IPS DF 4.7 (cell line): ENCODE measurements around the gene HYCC2.
"Not testable (repeated sequence)": the region's sequence is repeated elsewhere in the genome, so short reads cannot be mapped to it uniquely, and the experiment has no call there.

ENCODE experiments used
- DNase-seq: peaks from one replicate; pipeline ENCODE4 v3.0.0-alpha.2; 2013; ENCODE audit warnings: low spot score; ENCODE audit errors: extremely low read depth

Gene HYCC2

DNA sequence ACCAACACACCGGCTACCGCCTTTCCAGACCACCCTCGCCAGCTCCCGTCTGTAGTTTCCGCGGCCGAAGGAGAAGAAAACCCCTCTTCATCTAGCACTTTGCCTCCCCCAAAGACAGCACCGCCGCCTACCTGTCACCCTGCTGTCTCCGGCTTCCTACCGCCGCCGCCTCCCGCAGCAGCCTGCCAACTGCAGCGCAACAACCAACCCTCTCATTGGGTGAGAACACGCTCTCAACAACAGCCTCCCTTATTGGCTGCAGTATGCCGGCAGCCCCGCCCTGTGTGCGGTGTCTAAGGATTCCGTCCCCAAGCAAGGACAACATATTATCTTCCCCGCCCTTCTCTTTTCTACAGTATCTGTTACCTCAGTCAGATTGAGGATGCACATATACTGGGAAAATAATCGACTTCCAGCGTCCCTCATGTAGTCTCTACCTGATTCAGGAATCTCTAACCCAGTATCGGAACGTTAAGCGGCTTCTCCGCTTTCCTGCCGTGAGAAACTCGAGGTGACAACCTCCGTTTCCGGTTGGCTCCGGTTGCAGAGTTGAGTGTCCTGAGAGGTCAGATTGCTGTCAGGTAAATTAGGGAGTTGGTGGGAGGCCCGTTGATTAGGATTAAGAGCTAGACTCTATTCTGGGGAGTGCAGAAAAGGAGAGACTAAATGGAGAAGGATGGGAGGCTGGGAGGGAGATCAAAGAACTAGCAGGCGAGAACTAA is at the start of gene HYCC2, which contains the start of gene NDUFB3:
Gene HYCC2 (minus strand): TSS at position 193 of the 722 bp plus-strand sequence. CDS start 47,662 bp downstream, outside the sequence.
Gene NDUFB3 (plus strand): TSS at position 523 of the 722 bp plus-strand sequence. CDS start 6,882 bp downstream, outside the sequence.
- DNase-seq = peak; percentile 78

DNA sequence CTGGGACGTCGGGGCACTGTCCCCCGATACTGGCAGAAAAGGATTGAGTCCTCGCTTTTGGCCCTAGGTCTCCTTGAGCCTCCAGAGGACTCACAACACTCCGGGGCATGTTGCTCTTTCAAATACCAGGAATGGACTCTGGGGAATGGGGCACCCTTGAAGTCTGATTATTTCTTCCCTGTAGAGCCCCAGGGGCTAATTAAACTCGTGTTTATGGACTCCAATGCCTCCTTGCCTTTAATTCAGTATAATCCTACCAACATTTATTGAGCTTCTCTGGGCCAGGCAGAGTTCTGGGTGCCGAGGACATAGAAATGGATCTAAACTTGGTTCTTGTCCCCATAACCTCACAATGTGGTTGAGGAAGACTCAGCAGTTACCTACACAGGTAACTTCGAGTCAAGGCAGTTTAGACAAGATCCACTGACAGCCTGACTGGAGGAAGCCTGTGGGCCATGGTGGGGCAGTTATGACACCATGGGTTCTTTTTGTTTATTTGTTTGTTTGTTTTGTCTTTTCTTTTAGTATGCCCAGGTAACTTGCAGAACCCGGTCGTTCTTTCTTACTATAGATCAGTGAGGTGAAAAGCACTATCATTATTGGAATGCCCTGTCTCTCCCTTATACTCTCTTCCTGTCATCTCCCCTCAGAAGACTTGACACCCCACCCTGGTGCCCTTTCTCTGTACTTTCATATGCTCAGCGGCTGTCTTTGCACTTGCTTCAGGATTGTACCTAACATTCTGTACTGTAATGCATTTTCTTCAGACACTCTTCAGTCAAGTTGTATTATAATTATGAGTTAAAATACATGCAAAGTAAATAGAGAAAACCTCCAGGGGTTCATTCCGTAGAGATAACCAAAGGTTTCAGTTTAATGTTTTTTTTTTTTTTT is 47.7 kb upstream of the HYCC2 start:
- no peak for DNase-seq

- DNase-seq = no peak
Observed at GRCh38 chr2:201118121-201118960, 46.9 kb upstream of the HYCC2 start.

GRCh38 chr2:201117735-201118094 is 46.2 kb upstream of the HYCC2 start:
- DNase-seq = not testable (repeated sequence)

GRCh38 chr2:201116959-201117734 is 45.7 kb upstream of the HYCC2 start:
- DNase-seq = no peak

DNA sequence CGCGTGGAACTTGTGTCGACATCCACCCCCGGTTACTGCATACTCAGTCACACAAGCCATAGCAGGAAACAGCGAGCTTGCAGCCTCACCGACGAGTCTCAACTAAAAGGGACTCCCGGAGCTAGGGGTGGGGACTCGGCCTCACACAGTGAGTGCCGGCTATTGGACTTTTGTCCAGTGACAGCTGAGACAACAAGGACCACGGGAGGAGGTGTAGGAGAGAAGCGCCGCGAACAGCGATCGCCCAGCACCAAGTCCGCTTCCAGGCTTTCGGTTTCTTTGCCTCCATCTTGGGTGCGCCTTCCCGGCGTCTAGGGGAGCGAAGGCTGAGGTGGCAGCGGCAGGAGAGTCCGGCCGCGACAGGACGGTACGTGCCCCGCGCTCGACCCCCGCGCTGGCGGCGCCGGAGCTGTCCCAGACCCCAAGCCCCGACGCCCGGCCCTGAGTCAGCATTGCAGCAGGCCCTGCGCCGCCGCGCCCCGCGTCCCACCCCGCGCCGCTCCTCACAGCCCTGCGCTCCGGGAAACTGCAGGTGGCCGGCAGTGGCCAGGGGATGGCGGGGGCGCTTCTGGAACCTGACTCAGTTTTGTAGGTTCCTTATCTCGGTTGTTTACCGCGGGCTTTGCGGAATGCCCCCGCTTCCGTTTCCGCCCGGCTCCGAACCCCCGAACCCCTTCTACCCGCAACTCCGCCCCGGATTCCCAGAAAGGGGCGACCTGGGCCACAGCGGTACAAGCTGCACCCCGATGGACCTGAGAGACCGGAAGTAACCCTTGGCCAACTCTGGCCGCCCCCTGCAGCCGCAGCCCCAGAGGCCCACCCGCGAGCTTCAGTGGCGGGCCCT is 44.9 kb upstream of the HYCC2 start, which contains the start of gene CFLAR:
Gene CFLAR (plus strand): TSS at position 50 of the 844 bp plus-strand sequence. CDS start 13,702 bp downstream, outside the sequence.
- no peak for DNase-seq

DNA sequence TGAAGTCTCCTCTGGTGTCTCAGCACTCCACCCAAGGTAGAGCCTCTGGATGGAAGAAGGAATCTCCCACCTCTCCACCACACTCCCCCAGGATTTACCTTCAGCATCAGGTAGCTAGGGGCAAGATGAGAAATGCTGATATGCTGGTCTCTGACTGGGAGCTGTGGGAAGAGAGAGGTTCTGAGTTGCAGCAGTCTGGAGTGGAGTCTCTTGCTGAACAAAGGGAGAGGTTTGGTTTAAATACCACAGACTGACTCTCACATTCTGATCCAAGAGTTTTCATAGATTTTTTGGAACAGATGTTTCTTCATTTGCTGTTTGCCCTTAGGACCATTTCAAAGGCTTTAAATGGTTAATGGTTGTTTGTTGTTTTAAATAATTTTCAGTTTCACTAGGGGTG is 43.4 kb upstream of the HYCC2 start:
- DNase-seq = no peak

GRCh38 chr2:201114350-201114749 is 42.9 kb upstream of the HYCC2 start:
- no peak for DNase-seq

DNA sequence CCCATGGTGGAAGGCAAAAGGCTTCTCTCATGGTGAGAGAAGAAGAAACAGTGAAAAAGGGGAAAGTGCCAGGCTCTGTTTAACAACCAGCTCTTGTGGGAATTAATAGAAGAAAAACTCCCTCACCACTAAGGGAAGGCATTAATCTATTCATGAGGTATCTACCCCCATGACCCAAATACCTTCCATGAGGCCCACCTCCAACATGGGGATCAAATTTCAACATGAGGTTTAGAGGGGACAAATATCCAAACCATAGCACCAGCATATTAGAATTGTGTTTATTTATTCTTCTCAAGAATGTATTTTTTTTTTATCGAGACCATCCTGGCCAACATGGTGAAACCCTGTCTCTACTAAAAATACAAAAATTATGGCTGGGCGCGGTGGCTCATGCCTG is 39.6 kb upstream of the HYCC2 start:
- DNase-seq = no peak

GRCh38 chr2:201110615-201111014 is 39.1 kb upstream of the HYCC2 start:
- no peak for DNase-seq

DNA sequence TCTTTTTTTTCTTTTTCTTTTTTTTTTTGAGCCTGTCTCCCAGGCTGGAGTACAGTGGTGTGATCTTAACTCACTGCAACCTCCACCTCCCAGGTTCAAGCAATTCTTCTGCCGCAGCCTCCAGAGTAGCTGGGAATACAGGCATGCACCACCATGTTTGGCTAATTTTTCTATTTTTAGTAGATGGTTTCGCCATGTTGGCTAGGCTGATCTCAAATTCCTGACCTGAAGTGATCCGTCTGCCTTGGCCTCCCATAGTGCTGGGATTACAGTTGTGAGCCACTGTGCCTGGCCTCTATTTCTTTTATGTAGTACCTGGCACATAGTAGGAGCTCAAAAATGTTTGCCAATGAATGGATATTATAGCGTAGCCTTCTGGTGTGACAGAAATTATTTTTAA is 37.7 kb upstream of the HYCC2 start:
- no peak for DNase-seq

GRCh38 chr2:201108341-201108740 is 36.9 kb upstream of the HYCC2 start:
- no peak for DNase-seq

DNA sequence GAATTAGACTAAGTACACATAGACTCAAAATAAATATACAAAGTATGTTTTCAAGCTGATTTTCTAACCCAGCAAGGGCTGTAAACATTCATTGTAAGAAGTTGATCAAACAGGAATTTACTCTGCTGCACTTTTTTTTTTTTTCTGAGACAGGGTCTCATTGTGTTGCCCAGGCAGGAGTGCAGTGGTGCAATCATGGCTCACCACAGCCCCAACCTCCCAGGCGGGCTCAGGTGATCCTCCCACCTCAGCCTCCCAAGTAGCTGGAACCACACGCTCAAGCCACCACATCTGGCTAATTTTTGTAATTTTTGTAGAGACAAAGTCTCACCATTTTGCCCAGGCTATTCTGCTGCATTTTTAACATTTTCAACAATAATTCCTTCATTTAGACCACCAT is 36.2 kb upstream of the HYCC2 start:
- DNase-seq = no peak

DNA sequence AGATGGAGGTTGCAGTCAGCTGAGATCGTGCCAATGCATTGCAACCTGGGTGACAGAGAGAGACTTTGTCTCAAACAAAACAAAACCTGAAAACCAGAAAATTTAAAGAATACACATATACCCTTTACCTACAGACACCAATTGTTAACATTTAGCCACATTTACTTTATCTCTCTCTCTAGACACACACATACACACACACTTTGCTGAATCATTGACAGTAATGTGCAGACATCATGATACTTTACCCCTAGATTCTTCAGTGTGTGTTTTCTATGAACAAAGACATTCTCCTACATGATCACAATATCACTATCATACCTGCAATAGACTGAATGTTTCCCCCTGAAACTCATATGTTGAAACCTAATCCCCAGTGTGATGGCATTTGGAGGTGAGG is 34.3 kb upstream of the HYCC2 start:
- DNase-seq = no peak

DNA sequence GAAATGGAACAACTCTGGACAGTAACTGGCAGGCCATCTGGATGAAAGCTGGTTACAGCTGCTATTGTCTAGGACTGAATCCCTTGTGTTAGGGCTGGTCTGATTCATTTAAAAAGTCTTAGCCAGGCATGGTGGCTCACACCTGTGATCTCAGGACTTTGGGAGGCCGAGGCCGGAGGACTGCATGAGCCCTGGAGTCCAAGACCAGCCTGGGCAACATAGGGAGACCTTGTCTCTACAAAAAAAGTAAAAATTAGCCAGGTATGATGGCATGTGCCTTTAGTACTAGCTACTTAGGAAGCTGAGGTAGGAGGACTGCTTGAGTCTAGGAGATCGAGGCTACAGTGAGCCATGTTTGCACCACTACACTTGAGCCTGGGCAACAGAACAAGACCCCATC is 29.0 kb upstream of the HYCC2 start:
- DNase-seq = no peak

DNA sequence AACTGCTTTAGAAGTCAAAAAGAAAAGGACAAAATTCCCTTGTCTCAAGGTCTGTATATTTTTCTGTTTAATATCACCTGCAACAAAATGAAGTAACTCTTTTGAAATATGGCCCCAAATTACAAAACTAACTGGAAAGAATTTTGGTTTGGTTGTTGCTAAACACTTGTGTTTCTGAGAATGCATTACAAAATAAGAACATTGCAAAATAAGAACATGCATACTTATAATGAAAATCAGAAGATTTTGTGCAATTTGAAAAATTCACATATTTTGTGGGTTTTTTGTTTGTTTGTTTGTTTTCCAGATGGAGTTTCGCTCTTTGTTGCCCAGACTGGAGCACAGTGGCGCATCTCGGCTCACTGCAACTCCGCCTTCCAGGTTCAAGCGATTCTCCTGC is 22.1 kb upstream of the HYCC2 start:
- no peak for DNase-seq

- DNase-seq = no peak
Observed at GRCh38 chr2:201090574-201090973, 19.1 kb upstream of the HYCC2 start.

GRCh38 chr2:201084863-201085262 is 13.4 kb upstream of the HYCC2 start:
- DNase-seq = no peak

DNA sequence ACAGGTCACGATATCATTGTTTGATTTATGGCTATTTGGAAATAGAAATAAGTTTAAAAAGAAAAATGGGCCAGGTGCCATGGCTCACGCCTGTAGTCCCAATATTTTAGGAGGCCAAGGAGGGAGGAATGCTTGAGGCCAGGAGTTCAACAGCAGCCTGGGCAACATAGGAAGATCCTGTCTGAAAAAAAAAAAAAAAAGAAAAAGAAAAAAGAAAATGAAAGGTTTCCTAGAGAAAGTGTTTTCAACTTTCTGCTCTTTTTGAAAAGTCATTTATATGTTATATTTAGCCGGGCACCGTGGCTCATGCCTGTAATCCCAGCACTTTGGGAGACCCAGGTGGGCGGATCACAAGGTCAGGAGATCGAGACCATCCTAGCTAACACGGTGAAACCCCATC is 3.5 kb upstream of the HYCC2 start:
- DNase-seq = no peak

DNA sequence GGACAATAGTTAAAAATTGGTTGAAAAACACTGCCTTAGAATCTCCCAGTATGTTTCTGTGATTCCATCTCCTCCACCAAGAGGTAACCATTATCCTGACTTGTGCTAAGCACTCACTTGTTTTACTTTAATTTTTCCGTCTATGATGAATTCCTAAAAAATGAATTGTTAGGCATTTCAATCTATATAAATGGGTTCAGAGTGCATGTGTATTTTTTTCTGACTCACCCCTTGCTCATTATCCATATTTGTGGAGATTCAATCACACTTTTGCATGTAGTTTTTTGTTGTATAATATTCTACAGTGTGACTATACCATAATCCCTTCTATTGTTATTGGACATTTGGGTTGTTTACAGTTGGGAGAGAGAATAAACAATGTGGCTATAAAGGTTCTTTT is 1.6 kb upstream of the HYCC2 start:
- DNase-seq = no peak
